SU-DHL-6 (cell line): ENCODE results near the gene AGAP1.

Experiments
- H2AFZ ChIP-seq: fragments of 200-600 bp; sonication (generic); 2 replicates; pipeline ENCODE4 v1.6.1; 2014; ENCODE audit warnings: low read depth, mild to moderate bottlenecking, moderate library complexity, mixed read lengths, antibody characterized with exemption, low read length; ENCODE audit not compliant: severe bottlenecking
- H3F3A ChIP-seq: fragments of 200-600 bp; shearing (Covaris generic); 2 replicates; pipeline ENCODE4 v1.6.0; 2016; ENCODE audit warnings: antibody characterized with exemption, mild to moderate bottlenecking; ENCODE audit not compliant: insufficient read depth
- H3K27ac ChIP-seq: fragments of 200-600 bp; sonication (generic); 2 replicates; pipeline ENCODE4 v1.5.1; 2016; ENCODE audit warnings: low read depth, mild to moderate bottlenecking, low read length, moderate library complexity, mixed read lengths
- H3K27me3 ChIP-seq: fragments of 200-600 bp; sonication (generic), shearing (Covaris generic); 2 replicates; pipeline ENCODE4 v1.6.0; 2014; ENCODE audit warnings: mild to moderate bottlenecking, low read length
- H3K36me3 ChIP-seq: fragments of 200-600 bp; sonication (generic); 2 replicates; pipeline ENCODE4 v1.6.1; 2014; ENCODE audit warnings: mild to moderate bottlenecking, low read length, mixed read lengths
- H3K4me2 ChIP-seq: fragments of 300-600, 200-600 bp; shearing (Covaris generic), sonication (generic); 2 replicates; pipeline ENCODE4 v1.6.0; 2014; ENCODE audit warnings: low read length, low read depth, mild to moderate bottlenecking; ENCODE audit not compliant: poor library complexity, severe bottlenecking
- H3K4me3 ChIP-seq: fragments of 200-600 bp; sonication (generic); 2 replicates; pipeline ENCODE4 v1.5.1; 2014; ENCODE audit warnings: antibody characterized with exemption, low read length, mild to moderate bottlenecking, mixed read lengths; ENCODE audit not compliant: insufficient read depth, poor library complexity, severe bottlenecking
- H3K79me2 ChIP-seq: fragments of 200-600 bp; sonication (generic); 2 replicates; pipeline ENCODE4 v1.6.1; 2014; ENCODE audit warnings: mild to moderate bottlenecking, low read length, moderate library complexity; ENCODE audit not compliant: insufficient read depth
- H3K9ac ChIP-seq: fragments of 200-600 bp; sonication (generic); 2 replicates; pipeline ENCODE4 v1.7.0; 2014; ENCODE audit warnings: mild to moderate bottlenecking, low read length
- H3K9me2 ChIP-seq: fragments of 200-600 bp; sonication (generic); replicated peaks from 2 replicates; pipeline ENCODE4 v1.6.1; 2014; ENCODE audit warnings: low read length; ENCODE audit not compliant: insufficient read depth
- H3K9me3 ChIP-seq: fragments of 200-600 bp; sonication (generic); 2 replicates; pipeline ENCODE4 v1.6.1; 2014; ENCODE audit warnings: low read length, mixed read lengths; ENCODE audit not compliant: insufficient read depth
- H4K20me1 ChIP-seq: fragments of 200-600 bp; sonication (generic); 2 replicates; pipeline ENCODE4 v1.6.1; 2014; ENCODE audit warnings: low read depth, mild to moderate bottlenecking, antibody characterized with exemption, low read length, moderate library complexity, mixed read lengths
- CTCF ChIP-seq: fragments of 200-600 bp; sonication (generic); IDR thresholded peaks from one replicate; pipeline ENCODE4 v1.5.1; 2017; ENCODE audit warnings: antibody characterized with exemption, mild to moderate bottlenecking, low read length, moderate library complexity; ENCODE audit not compliant: insufficient read depth, poor library complexity, severe bottlenecking
- EZH2phosphoT487 ChIP-seq: fragments of 200-600 bp; sonication (generic), shearing (Covaris generic); conservative IDR thresholded peaks from 2 replicates; pipeline ENCODE4 v1.6.1; 2018; ENCODE audit warnings: mild to moderate bottlenecking, antibody characterized with exemption, low read length, moderate library complexity, mixed read lengths

Gene AGAP1

GRCh38 chr2:235954888-235955480 is 461.1 kb downstream of the AGAP1 start:
- Histone ChIP-seq H3K79me2 (no peaks in the 10 kb centered on the region), H3K9me3 (no peaks in the 10 kb centered on the region), H3K4me3 (no peak overlapping the region), H3K9me2 (no peaks in the 10 kb centered on the region), H3K9ac (no peak overlapping the region), H3K36me3 (no peaks in the 10 kb centered on the region), H3K4me2 (no peak overlapping the region), H3K27me3 (no peaks in the 10 kb centered on the region), H4K20me1 (no peaks in the 10 kb centered on the region), H3K27ac (no peak overlapping the region), H2AFZ (no peak overlapping the region), H3F3A (no peaks in the 10 kb centered on the region)
- TF ChIP-seq EZH2phosphoT487 (no peak), CTCF (no peak)

- H3K9ac ChIP-seq: no peak overlapping the region
- H3K79me2 ChIP-seq: no peaks in the 10 kb centered on the region
- no peaks in the 10 kb centered on the region for H4K20me1 ChIP-seq
- H3K9me2 ChIP-seq: no peaks in the 10 kb centered on the region
- no peaks in the 10 kb centered on the region for H3K36me3 ChIP-seq
- no peaks in the 10 kb centered on the region for H3K9me3 ChIP-seq
- no peaks in the 10 kb centered on the region for H3K27me3 ChIP-seq
- no peak for TF ChIP-seq EZH2phosphoT487
- TF ChIP-seq CTCF: no peak
- H3K4me3 ChIP-seq: no peak overlapping the region
- no peaks in the 10 kb centered on the region for H3F3A ChIP-seq
- H3K27ac ChIP-seq: no peak overlapping the region
- H3K4me2 ChIP-seq: no peak overlapping the region
- no peak overlapping the region for H2AFZ ChIP-seq
Measured at GRCh38 chr2:235955664-235956063, 461.8 kb downstream of the AGAP1 start.

GRCh38 chr2:235956281-235956970 is 462.6 kb downstream of the AGAP1 start:
- no peak overlapping the region for H3K9ac ChIP-seq
- H3K79me2 ChIP-seq: no peaks in the 10 kb centered on the region
- H3K27ac ChIP-seq: no peak overlapping the region
- no peak for TF ChIP-seq EZH2phosphoT487
- no peak for TF ChIP-seq CTCF
- no peak overlapping the region for H3K4me3 ChIP-seq
- no peak overlapping the region for H2AFZ ChIP-seq
- H4K20me1 ChIP-seq: no peaks in the 10 kb centered on the region
- H3K27me3 ChIP-seq: no peaks in the 10 kb centered on the region
- no peaks in the 10 kb centered on the region for H3F3A ChIP-seq
- no peaks in the 10 kb centered on the region for H3K36me3 ChIP-seq
- no peaks in the 10 kb centered on the region for H3K9me3 ChIP-seq
- H3K9me2 ChIP-seq: no peaks in the 10 kb centered on the region
- H3K4me2 ChIP-seq: no peak overlapping the region
